NCI-H1105 (cell line): ENCODE results near the gene SPIRE1.
A peak's percentile ranks its signal among the peaks of the same experiment; 100 is the strongest.
"Not testable (repeated sequence)": the region's sequence is repeated elsewhere in the genome, so short reads cannot be mapped to it uniquely, and the experiment has no call there.

Experiments
- DNase-seq: peaks from one replicate; lab custom pipeline; 2025; lab: John Stamatoyannopoulos, UW

SPIRE1 gene

GRCh38 chr18:12552879-12553242, 105.0 kb downstream of the SPIRE1 start:
- DNase-seq, result no peak

- peak; percentile 71 for DNase-seq
Observed at GRCh38 chr18:12551943-12552878, 105.7 kb downstream of the SPIRE1 start.

- not testable (repeated sequence) for DNase-seq
Observed at GRCh38 chr18:12551466-12551865, 106.4 kb downstream of the SPIRE1 start.

GRCh38 chr18:12543697-12544096, 114.2 kb downstream of the SPIRE1 start:
- DNase-seq, result no peak

GRCh38 chr18:12540751-12541150, 117.2 kb downstream of the SPIRE1 start:
- DNase-seq, result no peak

GRCh38 chr18:12539158-12539557, 118.7 kb downstream of the SPIRE1 start:
- DNase-seq, result not testable (repeated sequence)

- no peak for DNase-seq
Observed at GRCh38 chr18:12534820-12535219, 123.1 kb downstream of the SPIRE1 start.

GRCh38 chr18:12532661-12533060, 125.2 kb downstream of the SPIRE1 start:
- no peak for DNase-seq

GRCh38 chr18:12531749-12532148, 126.2 kb downstream of the SPIRE1 start:
- DNase-seq, result no peak

- DNase-seq, result no peak
Observed at GRCh38 chr18:12520442-12520992, 137.4 kb downstream of the SPIRE1 start.

GRCh38 chr18:12518832-12519531, 138.9 kb downstream of the SPIRE1 start:
- no peak for DNase-seq

- DNase-seq, result no peak
Observed at GRCh38 chr18:12518326-12518725, 139.6 kb downstream of the SPIRE1 start.

- no peak for DNase-seq
Observed at GRCh38 chr18:12517142-12517825, 140.6 kb downstream of the SPIRE1 start.

GRCh38 chr18:12516049-12516630, 141.8 kb downstream of the SPIRE1 start:
- no peak for DNase-seq

GRCh38 chr18:12515550-12515949, 142.4 kb downstream of the SPIRE1 start:
- no peak for DNase-seq

- DNase-seq, result no peak
Observed at GRCh38 chr18:12507007-12507406, 150.9 kb downstream of the SPIRE1 start.

GRCh38 chr18:12500986-12501385, 156.9 kb downstream of the SPIRE1 start:
- DNase-seq, result no peak

GRCh38 chr18:12497839-12498238, 160.1 kb downstream of the SPIRE1 start:
- no peak for DNase-seq

GRCh38 chr18:12497296-12497695, 160.6 kb downstream of the SPIRE1 start:
- DNase-seq, result no peak

GRCh38 chr18:12492907-12493306, 165.0 kb downstream of the SPIRE1 start:
- no peak for DNase-seq

- DNase-seq, result no peak
Observed at GRCh38 chr18:12491611-12492435, 166.1 kb downstream of the SPIRE1 start.
